Measurements from ENCODE around the gene DBT.

DNA sequence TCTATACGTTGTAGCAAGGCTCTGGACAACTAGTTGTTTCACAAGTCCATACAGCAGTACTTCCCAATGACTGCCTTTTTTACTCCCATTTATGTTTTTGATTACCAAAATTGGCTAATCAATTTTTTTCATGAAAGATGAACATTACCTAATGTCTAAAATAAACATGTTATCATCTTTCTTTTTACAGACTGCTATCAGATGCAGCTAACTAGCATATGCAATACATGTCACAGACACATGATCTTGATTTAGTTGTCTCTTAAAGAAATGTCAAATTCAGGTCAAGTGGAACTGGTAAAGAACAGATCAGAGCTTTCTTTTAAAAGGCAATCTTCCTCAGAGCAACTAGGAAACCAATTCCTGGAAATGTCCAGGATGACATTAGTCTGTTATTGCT, 630 bp upstream of the DBT start:
- TF ChIP-seq, protein P1, sequence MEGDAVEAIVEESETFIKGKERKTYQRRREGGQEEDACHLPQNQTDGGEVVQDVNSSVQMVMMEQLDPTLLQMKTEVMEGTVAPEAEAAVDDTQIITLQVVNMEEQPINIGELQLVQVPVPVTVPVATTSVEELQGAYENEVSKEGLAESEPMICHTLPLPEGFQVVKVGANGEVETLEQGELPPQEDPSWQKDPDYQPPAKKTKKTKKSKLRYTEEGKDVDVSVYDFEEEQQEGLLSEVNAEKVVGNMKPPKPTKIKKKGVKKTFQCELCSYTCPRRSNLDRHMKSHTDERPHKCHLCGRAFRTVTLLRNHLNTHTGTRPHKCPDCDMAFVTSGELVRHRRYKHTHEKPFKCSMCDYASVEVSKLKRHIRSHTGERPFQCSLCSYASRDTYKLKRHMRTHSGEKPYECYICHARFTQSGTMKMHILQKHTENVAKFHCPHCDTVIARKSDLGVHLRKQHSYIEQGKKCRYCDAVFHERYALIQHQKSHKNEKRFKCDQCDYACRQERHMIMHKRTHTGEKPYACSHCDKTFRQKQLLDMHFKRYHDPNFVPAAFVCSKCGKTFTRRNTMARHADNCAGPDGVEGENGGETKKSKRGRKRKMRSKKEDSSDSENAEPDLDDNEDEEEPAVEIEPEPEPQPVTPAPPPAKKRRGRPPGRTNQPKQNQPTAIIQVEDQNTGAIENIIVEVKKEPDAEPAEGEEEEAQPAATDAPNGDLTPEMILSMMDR (IDR thresholded peaks at IDR 0.05; ENCODE audit: low read depth, low read length): no peak
- TF ChIP-seq POLR2A (IDR thresholded peaks at IDR 0.05; ENCODE audit: extremely low read depth, insufficient read length) (no peak), MYC (IDR thresholded peaks at IDR 0.05; ENCODE audit: low read depth, low read length) (no peak)

Measured in NB4 (cell line).